ENCODE results near the gene EPN2. TPM values are rescaled to one million over a fixed set of nuclear protein-coding genes. Genes with fewer than 3 reads are reported as not detected.

Gene EPN2
- total RNA-seq, 4 donors from 2014 or later = 26.0 to 45.9 (median 34.6) TPM

DNA sequence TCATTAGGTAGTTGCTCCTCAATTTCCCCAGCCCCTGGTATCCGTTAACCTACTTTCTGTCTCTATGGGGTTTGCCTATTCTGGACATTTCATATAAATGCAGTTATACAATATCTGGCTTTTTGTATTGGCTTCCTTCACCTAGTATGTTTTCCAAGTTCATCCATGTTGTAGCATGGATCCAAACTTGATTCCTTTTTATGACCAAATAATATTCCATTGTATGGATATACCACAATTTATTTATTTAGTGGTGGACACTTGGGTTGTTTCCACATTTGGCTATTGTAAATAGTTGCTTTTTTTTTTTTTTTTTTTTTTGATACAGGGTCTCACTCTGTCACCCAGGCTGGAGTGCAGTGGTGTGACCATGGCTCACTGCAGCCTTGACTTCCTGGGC lies 15.9 kb downstream of the EPN2 start:
- no peak for ATAC-seq (ENCODE audit: low FRiP score)
- TF ChIP-seq, protein P1, sequence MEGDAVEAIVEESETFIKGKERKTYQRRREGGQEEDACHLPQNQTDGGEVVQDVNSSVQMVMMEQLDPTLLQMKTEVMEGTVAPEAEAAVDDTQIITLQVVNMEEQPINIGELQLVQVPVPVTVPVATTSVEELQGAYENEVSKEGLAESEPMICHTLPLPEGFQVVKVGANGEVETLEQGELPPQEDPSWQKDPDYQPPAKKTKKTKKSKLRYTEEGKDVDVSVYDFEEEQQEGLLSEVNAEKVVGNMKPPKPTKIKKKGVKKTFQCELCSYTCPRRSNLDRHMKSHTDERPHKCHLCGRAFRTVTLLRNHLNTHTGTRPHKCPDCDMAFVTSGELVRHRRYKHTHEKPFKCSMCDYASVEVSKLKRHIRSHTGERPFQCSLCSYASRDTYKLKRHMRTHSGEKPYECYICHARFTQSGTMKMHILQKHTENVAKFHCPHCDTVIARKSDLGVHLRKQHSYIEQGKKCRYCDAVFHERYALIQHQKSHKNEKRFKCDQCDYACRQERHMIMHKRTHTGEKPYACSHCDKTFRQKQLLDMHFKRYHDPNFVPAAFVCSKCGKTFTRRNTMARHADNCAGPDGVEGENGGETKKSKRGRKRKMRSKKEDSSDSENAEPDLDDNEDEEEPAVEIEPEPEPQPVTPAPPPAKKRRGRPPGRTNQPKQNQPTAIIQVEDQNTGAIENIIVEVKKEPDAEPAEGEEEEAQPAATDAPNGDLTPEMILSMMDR (IDR thresholded peaks at IDR 0.05) = no peak
- no peak for DNase-seq (ENCODE audit: low spot score)

DNA sequence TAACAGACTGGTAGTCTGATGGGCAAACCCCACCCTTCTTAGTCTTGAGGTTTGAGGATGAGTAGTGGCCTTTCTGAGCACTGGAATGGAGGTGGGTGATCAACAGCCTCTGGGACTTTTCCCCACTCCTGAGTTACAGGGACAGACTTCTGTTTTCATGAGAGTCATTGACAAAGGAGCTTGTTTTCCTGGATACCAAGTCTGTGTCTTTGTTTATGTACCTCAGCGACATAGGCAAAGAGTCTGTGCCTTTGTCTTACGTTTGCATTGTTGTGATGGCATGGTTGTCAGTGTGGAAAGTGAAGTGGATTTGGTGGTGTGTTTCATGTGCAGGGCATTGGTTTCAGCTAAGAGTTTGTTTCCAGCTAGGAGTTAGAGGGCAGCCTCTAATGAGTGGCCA lies 17.5 kb downstream of the EPN2 start:
- no peak for ATAC-seq (ENCODE audit: low FRiP score)
- DNase-seq (ENCODE audit: low spot score) = no peak

DNA sequence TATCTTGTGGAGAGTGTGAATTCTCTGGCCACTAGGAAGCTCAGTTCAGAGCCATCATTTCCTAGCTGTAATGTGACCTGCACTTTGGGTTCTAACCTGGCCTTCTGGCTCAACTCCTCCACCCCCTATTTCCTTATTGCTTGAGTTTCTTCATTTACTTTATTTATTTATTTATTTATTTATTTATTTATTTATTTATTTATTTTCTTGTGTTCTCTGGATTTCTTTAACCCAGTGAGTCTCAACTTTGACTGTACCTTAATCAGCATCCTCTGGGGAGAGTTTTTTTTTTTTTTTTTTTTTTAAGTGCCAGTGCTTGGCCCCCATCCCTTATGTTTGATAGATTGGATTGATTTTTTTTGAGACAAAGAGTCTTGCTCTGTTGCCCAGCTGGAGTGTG lies 18.1 kb downstream of the EPN2 start:
- DNase-seq (ENCODE audit: low spot score) (no peak), ATAC-seq (ENCODE audit: low FRiP score) (no peak)
- TF ChIP-seq, protein P1 (IDR thresholded peaks at IDR 0.05) = no peak

More for the DNA sequence above, 17.5 kb downstream of the EPN2 start:
- TF ChIP-seq, protein P1 (IDR thresholded peaks at IDR 0.05) = no peak

DNA sequence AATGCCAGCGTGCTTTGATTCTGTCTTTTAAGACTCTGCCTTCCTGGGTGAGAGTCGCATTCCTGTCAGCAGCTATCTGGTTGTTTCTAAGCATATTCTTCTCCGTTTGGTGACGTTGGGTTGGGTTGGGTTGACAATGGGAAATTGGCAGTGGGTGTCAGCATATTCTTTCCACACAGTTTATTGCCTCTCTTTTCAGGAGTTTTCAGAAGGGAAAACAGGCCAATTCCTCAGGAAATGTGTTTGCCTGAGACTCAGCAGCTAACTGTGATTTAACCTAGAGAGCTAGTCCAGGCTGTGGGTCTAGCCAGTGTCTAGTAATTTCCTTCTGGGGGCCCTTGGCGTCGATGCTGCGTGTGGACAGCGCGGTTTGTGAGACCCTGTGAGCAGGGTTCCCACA lies 21.2 kb downstream of the EPN2 start:
- TF ChIP-seq, protein P1 (IDR thresholded peaks at IDR 0.05) = no peak
- DNase-seq (ENCODE audit: low spot score) (no peak), ATAC-seq (ENCODE audit: low FRiP score) (no peak)

DNA sequence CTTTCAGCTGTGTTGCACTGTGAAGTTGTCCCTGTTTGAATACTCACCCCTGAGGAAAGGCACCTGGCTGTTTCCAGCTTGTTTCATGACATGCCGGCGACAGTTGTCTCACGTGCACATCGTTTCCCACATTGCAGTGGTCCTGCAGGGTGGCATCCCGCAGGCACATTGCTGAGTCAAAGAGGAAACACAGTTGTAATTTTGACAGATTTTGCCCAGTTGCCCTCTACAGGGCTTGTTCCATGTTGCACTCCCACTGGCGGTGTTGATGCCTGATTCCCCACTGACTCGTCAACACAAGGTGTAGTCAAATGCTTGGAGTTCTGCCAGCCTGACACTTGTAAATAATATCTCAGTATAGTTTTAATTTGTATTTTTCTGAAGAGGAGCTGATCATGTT lies 23.8 kb downstream of the EPN2 start:
- ATAC-seq (ENCODE audit: low FRiP score) (no peak), DNase-seq (ENCODE audit: low spot score) (no peak)
- TF ChIP-seq, protein P1 (IDR thresholded peaks at IDR 0.05) = no peak

DNA sequence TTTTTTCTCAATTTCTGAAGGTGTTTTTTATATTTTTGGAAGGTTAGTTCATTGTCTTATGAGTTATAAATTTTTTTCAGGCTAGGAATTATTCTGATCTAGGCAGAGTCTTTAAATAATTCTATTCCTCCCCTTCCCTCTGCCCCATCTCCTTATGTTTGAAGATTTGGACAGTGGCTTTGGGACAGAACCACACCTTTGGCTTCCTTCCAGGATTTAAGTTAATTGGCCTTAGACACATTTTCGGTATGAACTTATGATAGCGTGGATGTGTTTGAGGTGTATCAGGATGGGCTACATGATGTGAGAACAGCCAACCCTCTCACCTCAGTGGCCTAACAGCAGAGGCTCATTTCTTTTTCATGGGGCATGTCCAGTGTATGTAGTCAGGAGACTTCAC lies 24.3 kb downstream of the EPN2 start:
- TF ChIP-seq, protein P1 (IDR thresholded peaks at IDR 0.05) = no peak
- no peak for ATAC-seq (ENCODE audit: low FRiP score)

DNA sequence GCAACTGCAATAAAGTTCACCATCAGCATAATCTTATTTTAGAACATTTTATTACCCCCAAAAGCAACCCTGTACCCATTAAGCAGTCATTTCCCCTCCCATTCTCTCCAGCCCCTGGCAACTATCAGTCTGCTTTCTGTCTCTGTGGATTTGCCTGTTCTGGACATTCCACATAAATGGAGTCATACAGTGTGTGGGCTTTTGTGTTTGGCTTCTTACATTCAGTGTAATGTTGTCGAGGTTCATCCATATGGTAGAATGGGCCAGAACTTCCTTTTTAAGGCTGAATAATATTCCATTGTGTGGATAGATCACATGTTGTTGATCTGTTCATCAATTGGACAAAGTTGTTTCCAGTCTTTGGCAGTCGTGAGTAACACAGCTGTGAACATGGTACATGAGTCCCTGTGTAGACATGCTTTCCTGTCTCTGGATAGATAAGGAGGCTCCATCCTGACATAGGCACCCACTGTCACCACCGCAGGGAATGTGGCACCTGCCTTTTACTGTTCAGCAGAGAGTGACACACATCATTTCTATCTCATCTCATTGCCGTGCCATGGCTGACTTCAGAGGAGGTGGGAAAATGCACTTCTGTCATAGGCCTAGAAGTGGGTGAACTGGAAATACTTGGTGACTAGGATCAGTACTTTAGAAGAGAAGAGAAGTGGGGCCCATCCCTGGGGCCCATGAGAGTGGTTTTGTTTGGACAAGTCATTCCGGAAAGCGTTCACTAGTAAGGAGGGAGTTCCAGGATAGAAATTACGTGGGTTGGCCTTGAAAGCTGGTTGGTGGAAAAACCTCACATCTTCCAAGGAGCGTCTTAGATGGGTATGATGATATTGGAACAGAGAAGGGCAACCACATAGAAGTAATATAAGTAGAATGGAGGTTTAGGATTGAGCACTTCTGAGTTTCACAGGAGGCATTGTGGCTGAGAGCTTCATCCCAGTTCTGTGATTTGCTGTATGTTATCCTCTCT lies 25.8 kb downstream of the EPN2 start:
- TF ChIP-seq, protein P1 (IDR thresholded peaks at IDR 0.05) = no peak
- ATAC-seq (ENCODE audit: low FRiP score) (no peak), DNase-seq (ENCODE audit: low spot score) (no peak)

More for the DNA sequence above, 24.3 kb downstream of the EPN2 start:
- no peak for DNase-seq (ENCODE audit: low spot score)
